MCF 10A (cell line): ENCODE measurements around the gene UMAD1. TPM values are rescaled to one million over a fixed set of nuclear protein-coding genes. Genes with fewer than 3 reads are reported as not detected.

Experiments
- BruUV-seq: library from RNA; stranded (reverse); fragments of 400-500 nt; replicated peaks from 2 replicates; lab custom pipeline; 2021; lab: Mats Ljungman, UMichigan
- CTCF ChIA-PET: fragments of 300-600 bp; sonication (Branson Sonifier 250); formaldehyde crosslinking; extraction: SDS; loops from one replicate; lab custom pipeline; 2021; ENCODE audit warnings: antibody characterized with exemption, inconsistent platforms; lab: Yijun Ruan, JAX
- POLR2A ChIA-PET: fragments of 300-600, 350-650 bp; sonication (Branson Sonifier 250); formaldehyde crosslinking; extraction: SDS; loops from one replicate; lab custom pipeline; 2020; ENCODE audit warnings: antibody characterized with exemption, inconsistent platforms; lab: Yijun Ruan, JAX
- DNase-seq: peaks from one replicate; pipeline ENCODE4 v3.0.0-alpha.2; 2018; ENCODE audit not compliant: unreplicated experiment
- H3K27ac Mint-ChIP-seq: one replicate; pipeline ENCODE4 v1.8.0; 2022; ENCODE audit warnings: mild to moderate bottlenecking, low read depth, mixed read lengths; ENCODE audit not compliant: unreplicated experiment
- H3K27me3 Mint-ChIP-seq: one replicate; pipeline ENCODE4 v1.8.0; 2022; ENCODE audit warnings: mixed read lengths; ENCODE audit not compliant: insufficient read depth, unreplicated experiment
- H3K36me3 Mint-ChIP-seq: one replicate; pipeline ENCODE4 v1.8.0; 2022; ENCODE audit warnings: mild to moderate bottlenecking, moderate library complexity, mixed read lengths; ENCODE audit not compliant: insufficient read depth, unreplicated experiment
- H3K4me1 Mint-ChIP-seq: one replicate; pipeline ENCODE4 v1.8.0; 2022; ENCODE audit warnings: mixed read lengths; ENCODE audit not compliant: insufficient read depth, unreplicated experiment
- H3K4me3 Mint-ChIP-seq: one replicate; pipeline ENCODE4 v1.8.0; 2022; ENCODE audit warnings: mild to moderate bottlenecking, moderate library complexity, mixed read lengths; ENCODE audit not compliant: unreplicated experiment
- H3K9me3 Mint-ChIP-seq: one replicate; pipeline ENCODE4 v1.8.0; 2022; ENCODE audit warnings: mixed read lengths; ENCODE audit not compliant: unreplicated experiment
- intact Hi-C: fragments of 100-400 bp; cut with micrococcal nuclease; formaldehyde crosslinking; loops from 2 replicates; pipeline ENCODE4 v1.14.1; 2022
- total RNA-seq: library from RNA; stranded (reverse); gene quantifications from 2 replicates; pipeline ENCODE4 v1.2.3, GENCODE V29; 2022
- TF ChIP-seq, protein P1 (sequence below): fragments of 200-600 bp; IDR thresholded peaks from one replicate; pipeline ENCODE4 v1.8.0; 2022; ENCODE audit warnings: antibody characterized with exemption, mild to moderate bottlenecking; ENCODE audit not compliant: unreplicated experiment

UMAD1 gene
- total RNA-seq, 1 experiment from 2014 or later = 7.1 TPM

DNA sequence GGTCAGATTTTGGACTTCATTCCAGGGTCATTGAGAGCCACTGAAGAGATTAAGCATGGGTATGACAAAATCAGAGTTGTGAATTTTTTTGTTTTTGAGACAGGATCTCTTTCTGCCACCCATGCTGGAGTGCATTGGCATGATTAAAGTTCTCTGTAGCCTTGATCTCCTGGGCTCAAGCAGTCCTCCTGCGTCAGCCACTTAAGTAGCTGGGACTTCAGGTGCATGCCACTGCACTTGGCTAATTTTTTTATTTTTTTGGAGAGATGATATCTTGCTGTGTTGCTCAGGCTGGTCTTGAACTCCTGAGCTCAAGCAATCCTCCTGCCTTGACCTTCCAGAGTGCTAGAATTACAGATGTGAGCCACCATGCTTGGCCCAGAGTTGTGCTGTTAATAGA, 275.5 kb downstream of the UMAD1 start:
- Mint-ChIP-seq H3K4me1 (peaks cover 14% of the 10 kb centered on the region), H3K36me3 (no peaks in the 10 kb centered on the region), H3K4me3 (no peak overlapping the region), H3K9me3 (no peaks in the 10 kb centered on the region), H3K27ac (no peak overlapping the region), H3K27me3 (no peaks in the 10 kb centered on the region)
- intact Hi-C loops = no loop called here
- TF ChIP-seq, protein P1, sequence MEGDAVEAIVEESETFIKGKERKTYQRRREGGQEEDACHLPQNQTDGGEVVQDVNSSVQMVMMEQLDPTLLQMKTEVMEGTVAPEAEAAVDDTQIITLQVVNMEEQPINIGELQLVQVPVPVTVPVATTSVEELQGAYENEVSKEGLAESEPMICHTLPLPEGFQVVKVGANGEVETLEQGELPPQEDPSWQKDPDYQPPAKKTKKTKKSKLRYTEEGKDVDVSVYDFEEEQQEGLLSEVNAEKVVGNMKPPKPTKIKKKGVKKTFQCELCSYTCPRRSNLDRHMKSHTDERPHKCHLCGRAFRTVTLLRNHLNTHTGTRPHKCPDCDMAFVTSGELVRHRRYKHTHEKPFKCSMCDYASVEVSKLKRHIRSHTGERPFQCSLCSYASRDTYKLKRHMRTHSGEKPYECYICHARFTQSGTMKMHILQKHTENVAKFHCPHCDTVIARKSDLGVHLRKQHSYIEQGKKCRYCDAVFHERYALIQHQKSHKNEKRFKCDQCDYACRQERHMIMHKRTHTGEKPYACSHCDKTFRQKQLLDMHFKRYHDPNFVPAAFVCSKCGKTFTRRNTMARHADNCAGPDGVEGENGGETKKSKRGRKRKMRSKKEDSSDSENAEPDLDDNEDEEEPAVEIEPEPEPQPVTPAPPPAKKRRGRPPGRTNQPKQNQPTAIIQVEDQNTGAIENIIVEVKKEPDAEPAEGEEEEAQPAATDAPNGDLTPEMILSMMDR = no peak
- no peak for DNase-seq
- POLR2A ChIA-PET = no interaction called here
- CTCF ChIA-PET = no interaction called here
- BruUV-seq = no TSS peak

DNA sequence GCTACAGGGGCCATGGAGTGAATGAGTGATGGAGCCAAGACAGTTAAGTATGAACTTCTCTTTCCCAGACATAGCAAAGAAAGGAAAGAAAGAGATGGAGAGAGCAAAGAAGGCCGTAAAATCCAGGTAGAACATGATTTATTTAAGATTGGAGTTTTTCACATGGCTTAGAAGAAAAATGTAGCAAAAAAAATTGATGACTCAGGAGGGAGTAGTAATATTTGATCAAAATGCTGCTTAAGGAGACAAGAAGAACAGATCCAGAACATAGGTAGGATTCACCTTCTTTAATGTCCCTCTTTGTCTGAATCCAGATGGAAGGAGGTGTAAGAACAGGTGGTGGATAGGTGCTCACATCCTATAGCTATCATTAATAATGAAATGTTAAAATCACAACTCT, 277.0 kb downstream of the UMAD1 start:
- no peaks in the 10 kb centered on the region for H3K36me3 Mint-ChIP-seq
- no peaks in the 10 kb centered on the region for H3K27me3 Mint-ChIP-seq
- TF ChIP-seq, protein P1 = no peak
- ChIA-PET CTCF (interaction anchor here (1.0 kb wide), 1 partner anchor 236 kb away, joined by 3 read pairs; no protein-coding TSS in a partner anchor), POLR2A (no interaction called here)
- no peak for DNase-seq
- no TSS peak for BruUV-seq
- H3K4me3 Mint-ChIP-seq = no peak overlapping the region
- no peaks in the 10 kb centered on the region for H3K9me3 Mint-ChIP-seq
- H3K4me1 Mint-ChIP-seq = no peaks in the 10 kb centered on the region
- H3K27ac Mint-ChIP-seq = no peak overlapping the region
- intact Hi-C loops = no loop called here

DNA sequence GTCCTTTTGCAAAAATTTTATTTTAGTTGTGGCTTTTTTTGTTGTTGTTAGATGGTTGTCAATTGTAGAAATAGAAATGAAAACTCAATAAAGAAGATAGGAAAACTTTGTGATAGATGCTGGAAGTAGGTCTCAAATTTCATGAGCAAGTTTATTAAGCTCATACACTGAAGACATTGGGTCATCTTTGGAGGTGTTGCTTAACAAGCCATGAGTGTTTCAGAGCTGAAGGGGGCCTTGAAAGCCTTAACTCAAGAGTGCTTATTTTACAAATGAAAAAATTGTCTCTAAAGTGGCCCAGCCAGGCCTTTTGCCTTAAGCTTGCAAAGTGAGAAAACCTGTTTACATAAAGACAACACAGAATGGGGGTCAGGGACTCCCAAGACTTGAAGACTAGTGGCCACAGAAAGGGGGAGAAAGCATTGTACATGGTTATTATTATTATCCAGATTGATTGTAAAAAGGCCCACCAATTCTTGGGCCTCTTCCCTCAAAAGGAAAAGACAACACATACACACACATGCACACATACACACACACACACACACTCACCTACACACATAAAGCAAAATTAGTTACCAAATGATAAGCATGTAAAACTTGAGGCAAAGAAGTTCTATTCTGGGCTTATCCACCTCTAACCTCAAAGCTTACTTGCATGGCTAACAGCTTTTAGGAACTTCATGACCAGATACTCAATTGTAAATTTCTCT, 278.3 kb downstream of the UMAD1 start:
- no TSS peak for BruUV-seq
- CTCF ChIA-PET = interaction anchor here (0.5 to 1.0 kb wide), 2 partner anchors 221 to 238 kb away, joined by 3 read pairs; no protein-coding TSS in a partner anchor

DNA sequence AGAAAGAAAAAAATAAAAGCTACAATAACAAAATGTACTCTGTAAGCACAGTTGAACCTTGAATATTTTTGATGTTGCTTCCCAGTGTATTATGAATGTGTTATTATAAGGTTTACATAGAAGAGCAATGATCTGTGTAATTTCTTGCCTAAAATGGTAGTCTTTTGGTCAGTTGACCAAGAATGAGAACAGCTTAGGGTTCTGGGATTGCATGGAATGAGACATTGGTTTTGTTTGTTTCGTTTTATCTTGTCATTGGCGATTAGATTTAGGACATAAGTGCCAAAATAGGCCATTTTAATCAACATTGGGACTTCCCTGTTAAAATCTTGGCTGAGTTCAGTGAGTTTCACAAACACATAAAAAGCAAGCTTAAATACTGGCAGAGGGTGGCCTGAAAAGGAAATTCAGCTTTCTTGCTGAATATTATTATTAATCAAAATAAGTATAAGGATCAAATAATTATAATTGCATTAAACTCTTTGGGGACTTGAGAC, 278.9 kb downstream of the UMAD1 start:
- Mint-ChIP-seq H3K36me3 (no peaks in the 10 kb centered on the region), H3K27ac (no peak overlapping the region), H3K9me3 (no peaks in the 10 kb centered on the region), H3K27me3 (no peaks in the 10 kb centered on the region), H3K4me3 (no peak overlapping the region), H3K4me1 (peaks cover 2% of the 10 kb centered on the region)
- no TSS peak for BruUV-seq
- ChIA-PET POLR2A (interaction anchor here (0.6 to 1.2 kb wide), 2 partner anchors 12 to 20 kb away, joined by 3 read pairs; no protein-coding TSS in a partner anchor), CTCF (interaction anchor here (0.5 to 0.7 kb wide), 2 partner anchors 37 to 221 kb away, joined by 3 read pairs; no protein-coding TSS in a partner anchor)
- DNase-seq = no peak
- TF ChIP-seq, protein P1 = no peak
- intact Hi-C loops = no loop called here

More for the DNA sequence above, 278.3 kb downstream of the UMAD1 start:
- Mint-ChIP-seq H3K27me3 (no peaks in the 10 kb centered on the region), H3K4me1 (no peaks in the 10 kb centered on the region), H3K36me3 (no peaks in the 10 kb centered on the region), H3K27ac (no peak overlapping the region), H3K9me3 (no peaks in the 10 kb centered on the region), H3K4me3 (no peak overlapping the region)
- TF ChIP-seq, protein P1 = no peak
- DNase-seq = no peak
- intact Hi-C loops = no loop called here
- POLR2A ChIA-PET = interaction anchor here (0.6 to 1.2 kb wide), 4 partner anchors 13 to 106 kb away, joined by 3 read pairs; no protein-coding TSS in a partner anchor
